Heart right ventricle (tissue), 16 donors: Measurements from ENCODE around the gene PRSS56. TPM values are rescaled to one million over a fixed set of nuclear protein-coding genes. Genes with fewer than 3 reads are reported as not detected.

ENCODE experiments used
- ATAC-seq, 8 donors: fragments of 200-7000 bp; cut with Tn5 transposase; one replicate each; pipeline ENCODE4 v1.9.1; 2020; ENCODE audit warnings: mild to moderate bottlenecking in 8 of 8, moderate library complexity in 8 of 8, moderate number of reproducible peaks in 1 of 8
- DNase-seq, 2 donors: peaks; one replicate each; pipeline ENCODE4 v3.0.0-alpha.2; 2020
- H3K27ac ChIP-seq, 10 donors: fragments of 200-600 bp; sonication (generic) in 2 of 10; one replicate each; pipeline versions ENCODE4 v1.5.0 to v1.8.0; 2020 to 2022; ENCODE audit warnings: mild to moderate bottlenecking in 3 of 10
- H3K27me3 ChIP-seq, 7 donors: fragments of 200-600 bp; one replicate each; pipeline ENCODE4 v1.8.0; 2021 to 2022; ENCODE audit warnings: mild to moderate bottlenecking in 2 of 7
- H3K36me3 ChIP-seq, 9 donors: fragments of 200-600 bp; sonication (generic) in 1 of 9; one replicate each; pipeline versions ENCODE4 v1.5.0 to v1.8.0; 2020 to 2022; ENCODE audit warnings: mild to moderate bottlenecking in 2 of 9
- H3K4me1 ChIP-seq, 9 donors: fragments of 200-600 bp; sonication (generic) in 1 of 9; one replicate each; pipeline versions ENCODE4 v1.5.0 to v1.8.0; 2020 to 2022; ENCODE audit warnings: mild to moderate bottlenecking in 4 of 9
- H3K4me3 ChIP-seq, 10 donors: fragments of 200-600 bp; sonication (generic) in 2 of 10; one replicate each; pipeline versions ENCODE4 v1.5.0 to v1.8.0; 2020 to 2022; ENCODE audit warnings: mild to moderate bottlenecking in 7 of 10, moderate library complexity in 2 of 10
- H3K9me3 ChIP-seq, 11 donors: fragments of 200-600 bp in 10 of 11; sonication (generic) in 2 of 11; one replicate each; pipeline versions ENCODE4 v1.5.0 to v1.8.0; 2013 to 2022; ENCODE audit warnings: mild to moderate bottlenecking in 2 of 11, control low read depth in 1 of 11, moderate library complexity in 1 of 11
- WGBS, 2 donors: extraction: QIAGEN DNeasy Blood & Tissue Kit; methylation state at CpG; one replicate each; pipeline ENCODE4 v1.1.7; 2013; ENCODE audit warnings: inconsistent platforms in 1 of 2; 5-methylcytosine and 5-hydroxymethylcytosine counted together
- intact Hi-C, 10 donors: fragments of 100-400 bp; cut with DNase I; formaldehyde crosslinking; loops; one replicate each; pipeline versions ENCODE4 v1.11.1 to v1.14.2; 2022
- polyA plus RNA-seq, 2 donors: library from polyadenylated mRNA; stranded (reverse); fragments of 200-250 nt; gene quantifications; one replicate each; pipeline ENCODE4 v1.2.3, GENCODE V29; 2013
- total RNA-seq, 10 donors: library from RNA; stranded (reverse); fragmentation: NEBNext Ultra II Directional in 3 of 10; extraction: Animal tissue kit (Norgen Biotek cat#: 25700) in 3 of 10; gene quantifications; one replicate each; pipeline versions ENCODE4 v1.2.1 to v1.2.4, GENCODE V29; 2021 to 2023
- TF ChIP-seq, protein P1 (sequence below), 9 donors: fragments of 200-600 bp; sonication (generic) in 2 of 9; IDR thresholded peaks; one replicate each; pipeline versions ENCODE4 v1.5.0 to v1.8.0; 2021 to 2022; ENCODE audit warnings: antibody characterized with exemption in 9 of 9, mild to moderate bottlenecking in 5 of 9, moderate library complexity in 1 of 9
- donor health status: Arrhythmogenic right ventricular cardiomyopathy.
- donor health status: ischemic (EF 13 %, LVEDD 7.1; RV severe dilation, severe dysfunction).
- donor health status: healthy with polysubstance abuse.
- donor health status: DM: no; HTN: yes; CAD: no.
- donor health status: DM: no; HTN: no; CAD: no.
- donor health status: ischemic (EF 25% LVEDD 6.9; RV normal size, moderate dysfunction).
- donor health status: ischemic (EF 25% LVEDD 5.7; RV mildly dilated, moderate dysfunction).
- donor health status: healthy.
- donor health status: DM: yes; HTN: yes; CAD: no.
- donor health status: Ischemic cardiomyopathy.
- donor health status: ischemic (EF 35%, LVEDD 5.7; RV mildly dilated, moderate dysfunction).
- donor health status: nonischemic (EF 11% LVEDD 7.7; RV severe dilation, severe dysfunction).
- donor health status: DM: yes; HTN: yes; CAD: no.
- donor health status: PGD.
- donor health status: ischemic (EF 29% LVEDD 5.4; RV normal size, mild dysfunction).
- donor health status: nonischemic (EF 23%, LVEDD 6.1; RV moderate dilation, normal function).

Gene PRSS56
- total and polyA plus RNA-seq, 12 donors, result 0.12 to 0.35 (median 0.19) TPM; not detected in 8

DNA sequence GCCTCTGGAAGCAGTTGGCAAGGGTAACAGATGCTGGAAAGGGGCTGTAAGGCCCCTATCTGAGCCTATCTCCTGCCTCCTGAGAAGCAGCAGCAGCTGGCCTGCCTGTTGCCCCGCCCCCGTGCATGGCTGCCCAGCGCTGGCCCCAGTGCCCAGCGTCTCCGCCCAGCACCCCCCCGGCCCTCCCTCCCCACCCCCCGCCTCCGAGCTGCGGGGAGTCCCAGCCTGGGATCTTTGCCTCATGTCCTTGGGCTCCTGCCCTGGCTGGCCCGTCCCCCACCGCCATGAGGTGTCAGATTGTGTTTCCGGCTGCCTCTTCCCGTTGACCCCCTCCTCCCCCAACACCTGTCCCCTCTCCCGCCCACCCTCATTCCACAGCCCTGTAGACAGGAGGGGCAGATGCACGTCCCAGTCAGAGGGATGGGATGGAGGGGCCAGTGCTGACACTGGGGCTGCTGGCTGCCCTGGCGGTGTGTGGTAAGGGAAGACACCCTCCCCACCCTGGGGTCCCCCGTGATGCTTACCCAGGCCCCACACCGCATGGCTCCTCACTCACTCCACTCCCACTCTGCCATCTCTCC, 5.7 kb downstream of the PRSS56 start, which contains the start of gene CHRND:
CHRND (plus strand) TSS at position 370 of the 581 bp plus-strand sequence; CDS start at position 426, 56 bp downstream.
- H3K27ac ChIP-seq, result no peak within 1 kb of the TSS
- ATAC-seq, result peak; percentile 34 to 68 (median 48)
- peaks cover 20 to 60% (median 53%) of the 10 kb centered on the region in 7 donors for H3K27me3 ChIP-seq
- WGBS, 2 donors, result 16 to 19% methylated on average over 18 of the region's 18 CpGs
- no peaks in the 10 kb centered on the region for H3K36me3 ChIP-seq
- intact Hi-C loops, result loop anchor here in 6 of 10 donors (10.0 kb wide), 2 partner anchors 81 to 621 kb away; no protein-coding TSS in a partner anchor
- H3K9me3 ChIP-seq, result no peaks in the 10 kb centered on the region
- peaks cover 5 to 39% (median 31%) of the 10 kb centered on the region in 9 donors for H3K4me1 ChIP-seq
- H3K4me3 ChIP-seq, result no peak within 1 kb of the TSS
- TF ChIP-seq, protein P1, sequence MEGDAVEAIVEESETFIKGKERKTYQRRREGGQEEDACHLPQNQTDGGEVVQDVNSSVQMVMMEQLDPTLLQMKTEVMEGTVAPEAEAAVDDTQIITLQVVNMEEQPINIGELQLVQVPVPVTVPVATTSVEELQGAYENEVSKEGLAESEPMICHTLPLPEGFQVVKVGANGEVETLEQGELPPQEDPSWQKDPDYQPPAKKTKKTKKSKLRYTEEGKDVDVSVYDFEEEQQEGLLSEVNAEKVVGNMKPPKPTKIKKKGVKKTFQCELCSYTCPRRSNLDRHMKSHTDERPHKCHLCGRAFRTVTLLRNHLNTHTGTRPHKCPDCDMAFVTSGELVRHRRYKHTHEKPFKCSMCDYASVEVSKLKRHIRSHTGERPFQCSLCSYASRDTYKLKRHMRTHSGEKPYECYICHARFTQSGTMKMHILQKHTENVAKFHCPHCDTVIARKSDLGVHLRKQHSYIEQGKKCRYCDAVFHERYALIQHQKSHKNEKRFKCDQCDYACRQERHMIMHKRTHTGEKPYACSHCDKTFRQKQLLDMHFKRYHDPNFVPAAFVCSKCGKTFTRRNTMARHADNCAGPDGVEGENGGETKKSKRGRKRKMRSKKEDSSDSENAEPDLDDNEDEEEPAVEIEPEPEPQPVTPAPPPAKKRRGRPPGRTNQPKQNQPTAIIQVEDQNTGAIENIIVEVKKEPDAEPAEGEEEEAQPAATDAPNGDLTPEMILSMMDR (IDR thresholded peaks at IDR 0.05), result no peak
- peak; percentile 20 to 50 for DNase-seq

DNA sequence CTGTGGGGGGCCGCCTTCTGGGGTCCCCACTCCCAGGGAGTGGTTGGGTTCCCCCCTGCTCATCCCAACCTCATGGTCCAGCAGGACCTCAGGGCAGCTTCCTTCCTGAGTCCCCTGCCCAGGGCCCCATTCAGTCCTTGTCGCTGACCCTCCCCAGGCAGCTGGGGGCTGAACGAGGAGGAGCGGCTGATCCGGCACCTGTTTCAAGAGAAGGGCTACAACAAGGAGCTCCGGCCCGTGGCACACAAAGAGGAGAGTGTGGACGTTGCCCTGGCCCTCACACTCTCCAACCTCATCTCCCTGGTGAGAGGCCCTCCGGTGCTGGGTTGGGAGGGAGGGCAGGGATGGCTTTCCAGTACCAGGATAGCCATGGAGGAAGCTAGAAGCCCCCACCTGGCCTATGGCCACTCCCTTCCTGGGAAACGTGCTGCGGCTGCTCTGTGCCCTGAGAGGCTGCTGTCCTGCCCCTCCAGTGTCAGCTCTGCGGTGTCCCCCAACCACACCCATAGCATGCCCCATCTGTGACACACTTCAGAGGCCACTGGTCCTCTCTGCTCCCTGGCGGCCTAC, 6.3 kb downstream of the PRSS56 start:
- Histone ChIP-seq H3K27me3 (peaks cover 20 to 55% (median 47%) of the 10 kb centered on the region in 7 donors), H3K27ac (no peak overlapping the region), H3K4me1 (peaks cover 5 to 39% (median 31%) of the 10 kb centered on the region in 9 donors), H3K9me3 (no peaks in the 10 kb centered on the region), H3K4me3 (no peak overlapping the region), H3K36me3 (no peaks in the 10 kb centered on the region)
- TF ChIP-seq, protein P1 (IDR thresholded peaks at IDR 0.05), result no peak
- 64 to 71% methylated on average over 13 of the region's 13 CpGs for WGBS, 2 donors
- intact Hi-C loops, result loop anchor here in 6 of 10 donors (10.0 kb wide), 2 partner anchors 82 to 622 kb away; no protein-coding TSS in a partner anchor
- ATAC-seq (no peak), DNase-seq (no peak)

DNA sequence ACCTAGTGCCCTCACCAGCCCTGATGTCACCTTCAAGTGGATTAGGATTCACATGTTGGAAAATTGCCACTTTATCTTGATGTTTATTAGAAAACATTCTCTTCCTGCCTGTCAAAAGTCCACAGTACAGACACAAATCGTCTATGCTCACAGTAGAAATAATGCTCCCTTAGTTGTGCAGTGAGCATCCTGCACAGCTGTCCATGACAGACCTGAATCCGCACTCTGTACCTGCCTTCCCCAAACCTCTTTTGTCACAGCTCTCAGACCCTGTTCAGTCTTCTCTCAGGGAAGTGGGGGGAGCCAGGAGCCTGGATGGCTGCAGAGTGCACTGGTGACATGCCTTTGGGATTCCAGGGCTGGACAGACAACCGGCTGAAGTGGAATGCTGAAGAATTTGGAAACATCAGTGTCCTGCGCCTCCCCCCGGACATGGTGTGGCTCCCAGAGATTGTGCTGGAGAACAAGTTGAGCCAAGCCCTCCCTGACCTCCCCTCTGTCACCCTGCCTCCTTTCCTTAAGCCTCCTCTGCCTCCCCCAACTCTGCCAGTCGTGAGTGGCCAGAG, 7.8 kb downstream of the PRSS56 start:
- WGBS, 2 donors, result 67 to 69% methylated on average over 6 of the region's 6 CpGs
- H3K27me3 ChIP-seq, result peaks cover 4 to 39% (median 32%) of the 10 kb centered on the region in 7 donors
- no peak overlapping the region for H3K4me3 ChIP-seq
- intact Hi-C loops, result loop anchor here in 6 of 10 donors (10.0 kb wide), 2 partner anchors 83 to 623 kb away; no protein-coding TSS in a partner anchor
- no peak for DNase-seq
- H3K9me3 ChIP-seq, result no peaks in the 10 kb centered on the region
- TF ChIP-seq, protein P1 (IDR thresholded peaks at IDR 0.05), result no peak
- peaks cover 0 to 29% (median 21%) of the 10 kb centered on the region in 9 donors for H3K4me1 ChIP-seq
- no peak overlapping the region for H3K27ac ChIP-seq
- no peaks in the 10 kb centered on the region for H3K36me3 ChIP-seq
- ATAC-seq, result no peak

DNA sequence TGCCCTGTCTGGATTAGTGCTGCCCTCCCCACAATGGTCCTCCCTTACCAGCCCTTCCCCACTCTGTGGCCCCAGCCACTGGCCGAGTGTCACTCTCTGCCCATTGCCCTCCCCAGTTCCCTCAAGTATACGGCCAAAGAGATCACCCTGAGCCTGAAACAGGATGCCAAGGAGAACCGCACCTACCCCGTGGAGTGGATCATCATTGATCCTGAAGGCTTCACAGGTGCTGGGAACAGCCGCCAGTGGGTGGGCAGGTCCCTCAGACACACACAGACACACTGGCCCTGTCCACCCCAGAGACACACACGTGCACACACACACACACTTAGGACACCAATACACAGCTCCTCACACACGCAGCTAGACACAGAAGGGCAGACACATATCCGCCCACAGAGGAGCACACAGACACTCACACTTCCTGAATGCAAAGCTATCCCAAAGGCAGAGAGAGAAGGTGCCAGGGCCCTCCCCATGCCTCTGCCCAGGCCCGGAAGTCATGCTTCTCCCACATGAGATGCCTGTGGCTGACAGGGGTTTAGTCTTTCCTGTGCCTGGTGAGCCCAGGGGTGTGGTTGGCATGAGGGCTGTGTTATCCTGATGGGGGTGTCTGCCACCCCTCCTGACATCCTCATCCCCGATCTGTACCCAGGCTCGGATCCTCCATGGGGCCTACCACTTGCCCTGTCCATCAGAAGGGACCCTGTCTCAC, 8.7 kb downstream of the PRSS56 start:
- Histone ChIP-seq H3K36me3 (no peaks in the 10 kb centered on the region), H3K27ac (no peak overlapping the region), H3K27me3 (peaks cover 0 to 30% (median 23%) of the 10 kb centered on the region in 7 donors), H3K4me3 (no peak overlapping the region), H3K4me1 (peaks cover 0 to 20% (median 13%) of the 10 kb centered on the region in 9 donors), H3K9me3 (no peaks in the 10 kb centered on the region)
- DNase-seq (peak in 1 of 2 donors; percentile 2), ATAC-seq (no peak)
- TF ChIP-seq, protein P1 (IDR thresholded peaks at IDR 0.05), result no peak
- WGBS, 2 donors, result 76 to 82% methylated on average over 11 of the region's 11 CpGs
- intact Hi-C loops, result loop anchor here in 6 of 10 donors (10.0 kb wide), 2 partner anchors 84 to 624 kb away; no protein-coding TSS in a partner anchor
